Vein endothelial cell (primary cell): ENCODE measurements around the gene HAPLN1. TPM values are rescaled to one million over a fixed set of nuclear protein-coding genes. Genes with fewer than 3 reads are reported as not detected.

ENCODE experiments used
- small RNA-seq: library from RNA; depleted of rRNA; stranded (forward); fragments of <200 nt; gene quantifications from one replicate; pipeline ENCODE3, GENCODE V24; 2012
- total RNA-seq: library from RNA; depleted of rRNA; stranded (reverse); fragments of >200 nt; gene quantifications from 2 replicates; pipeline ENCODE4 v1.2.3, GENCODE V29; 2012

HAPLN1 gene
- total RNA-seq = under 0.01 TPM in 1 of 2 replicates, not detected in the other

GRCh38 chr5:83720836-83721537 is at the start of gene HAPLN1:
TSS of gene HAPLN1 (minus strand) at chr5:83720855. CDS start at chr5:83673523, 47,332 bp downstream.

Small RNAs within 50 kb of the gene (small RNA-seq; reads per million reads assigned to genes)
- gene RN7SKP295 (not detected), gene RNU6-620P (not detected)

Other genes with a start within 250 kb of the HAPLN1 start
- 10.4 and 26.8 TPM in 2 replicates for gene VCAN, start 249.1 kb downstream of the HAPLN1 start, total RNA-seq